Caco-2 (cell line): ENCODE results near the gene DTNB. TPM values are rescaled to one million over a fixed set of nuclear protein-coding genes. Genes with fewer than 3 reads are reported as not detected.
"Not testable (repeated sequence)": the region's sequence is repeated elsewhere in the genome, so short reads cannot be mapped to it uniquely, and the experiment has no call there.

Experiments
- BruUV-seq: library from RNA; stranded (reverse); fragments of 400-500 nt; replicated peaks from 2 replicates; lab custom pipeline; 2021; lab: Mats Ljungman, UMichigan
- CTCF ChIA-PET: fragments of 300-600 bp; sonication (Branson Sonifier 250); formaldehyde crosslinking; loops from one replicate; lab custom pipeline; 2022; ENCODE audit warnings: antibody characterized with exemption; lab: Charles Lee
- POLR2A ChIA-PET: fragments of 300-600 bp; sonication (Branson Sonifier 250); formaldehyde crosslinking; loops from one replicate; lab custom pipeline; 2022; ENCODE audit warnings: antibody characterized with exemption; lab: Charles Lee
- DNase-seq, 2 experiments: peaks; one replicate each; pipeline versions ENCODE4 v3.0.0 to v3.0.0-alpha.2; 2020 to 2022
- H3K27me3 ChIP-seq: replicated peaks from 2 replicates; pipeline ENCODE4 v1.6.0; 2011; ENCODE audit warnings: low read length; ENCODE audit not compliant: control insufficient read depth, insufficient read depth
- H3K36me3 ChIP-seq: 2 replicates; pipeline ENCODE4 v1.5.1; 2011; ENCODE audit warnings: low read length; ENCODE audit not compliant: control insufficient read depth, insufficient read depth
- H3K4me1 ChIP-seq: fragments of 250-450 bp; sonication (Bioruptor Pico); 2 replicates; pipeline ENCODE4 v1.5.1; 2020; ENCODE audit warnings: mild to moderate bottlenecking
- H3K4me3 ChIP-seq: 2 replicates; pipeline ENCODE4 v1.5.1; 2011; ENCODE audit warnings: low read depth, mild to moderate bottlenecking, control low read depth, low read length
- H3K9me3 ChIP-seq: fragments of 250-450 bp; sonication (Bioruptor Pico); 2 replicates; pipeline ENCODE4 v1.5.1; 2020; ENCODE audit warnings: mild to moderate bottlenecking, moderate library complexity
- H3K27ac Mint-ChIP-seq: one replicate; pipeline ENCODE4 v1.8.0; 2022; ENCODE audit warnings: mixed read lengths; ENCODE audit not compliant: unreplicated experiment
- H3K27me3 Mint-ChIP-seq: one replicate; pipeline ENCODE4 v1.8.0; 2022; ENCODE audit warnings: mixed read lengths; ENCODE audit not compliant: insufficient read depth, unreplicated experiment
- H3K36me3 Mint-ChIP-seq: one replicate; pipeline ENCODE4 v1.8.0; 2022; ENCODE audit warnings: mild to moderate bottlenecking, mixed read lengths; ENCODE audit not compliant: insufficient read depth, unreplicated experiment
- H3K4me1 Mint-ChIP-seq: one replicate; pipeline ENCODE4 v1.8.0; 2022; ENCODE audit warnings: low read depth, mixed read lengths; ENCODE audit not compliant: unreplicated experiment
- H3K4me3 Mint-ChIP-seq: one replicate; pipeline ENCODE4 v1.8.0; 2022; ENCODE audit warnings: mild to moderate bottlenecking, moderate library complexity, mixed read lengths; ENCODE audit not compliant: unreplicated experiment
- H3K9me3 Mint-ChIP-seq: one replicate; pipeline ENCODE4 v1.8.0; 2022; ENCODE audit warnings: mixed read lengths; ENCODE audit not compliant: unreplicated experiment
- intact Hi-C: fragments of 100-400 bp; cut with micrococcal nuclease; formaldehyde crosslinking; loops from one replicate; pipeline ENCODE4 v1.10.0; 2022; ENCODE audit not compliant: unreplicated experiment
- total RNA-seq: library from RNA; stranded (reverse); gene quantifications from 2 replicates; pipeline ENCODE4 v1.2.3, GENCODE V29; 2022
- TF ChIP-seq, protein P1 (sequence below), 2 experiments: fragments of 200-600 bp in 1 of 2; IDR thresholded peaks; 1 replicate in 1 of 2; 2 replicates in 1 of 2; pipeline versions ENCODE4 v1.5.1 to v1.8.0; 2011 to 2022; ENCODE audit warnings: antibody characterized with exemption in 1 of 2, control low read depth in 1 of 2, inconsistent platforms in 1 of 2, low read depth in 1 of 2, low read length in 1 of 2, mild to moderate bottlenecking in 1 of 2, moderate library complexity in 1 of 2; ENCODE audit not compliant: insufficient read depth in 1 of 2, severe bottlenecking in 1 of 2, unreplicated experiment in 1 of 2

Gene DTNB
- total RNA-seq, 1 experiment from 2014 or later = 50.4 TPM

DNA sequence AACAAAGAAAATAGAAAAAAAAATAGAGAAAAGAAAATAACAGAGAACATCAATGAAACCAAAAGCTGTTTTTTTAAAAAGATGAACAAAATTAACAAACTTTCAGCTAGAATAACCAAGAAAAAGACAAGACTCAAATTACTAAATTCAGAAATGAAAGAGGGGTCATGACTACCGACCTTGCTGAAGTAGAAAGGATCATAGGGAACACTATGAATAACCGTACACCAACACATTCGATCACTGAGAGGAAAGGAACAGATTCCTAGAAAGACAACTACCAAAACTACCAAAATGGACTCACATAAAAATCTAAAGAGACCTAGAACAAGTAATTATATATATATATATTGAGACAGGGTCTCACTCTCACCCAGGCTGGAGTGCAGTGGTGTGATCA is 37.4 kb upstream of the DTNB start:
- intact Hi-C loops = no loop called here
- Histone ChIP-seq H3K36me3 (no peaks in the 10 kb centered on the region), H3K9me3 (no peaks in the 10 kb centered on the region), H3K4me1 (0 out of 2 replicates have a peak, but pooled peaks cover 3% of the 10 kb centered on the region), H3K4me3 (no peak overlapping the region), H3K27me3 (no peaks in the 10 kb centered on the region)
- BruUV-seq = no TSS peak
- peaks cover 7% of the 10 kb centered on the region for H3K4me1 Mint-ChIP-seq
- no peak overlapping the region for H3K4me3 Mint-ChIP-seq
- H3K27me3 Mint-ChIP-seq = no peaks in the 10 kb centered on the region
- no peak overlapping the region for H3K27ac Mint-ChIP-seq
- ChIA-PET POLR2A (no interaction called here), CTCF (interaction anchor here (0.6 kb wide), 1 partner anchor 11 kb away, joined by 3 read pairs; no protein-coding TSS in a partner anchor)
- TF ChIP-seq, protein P1, sequence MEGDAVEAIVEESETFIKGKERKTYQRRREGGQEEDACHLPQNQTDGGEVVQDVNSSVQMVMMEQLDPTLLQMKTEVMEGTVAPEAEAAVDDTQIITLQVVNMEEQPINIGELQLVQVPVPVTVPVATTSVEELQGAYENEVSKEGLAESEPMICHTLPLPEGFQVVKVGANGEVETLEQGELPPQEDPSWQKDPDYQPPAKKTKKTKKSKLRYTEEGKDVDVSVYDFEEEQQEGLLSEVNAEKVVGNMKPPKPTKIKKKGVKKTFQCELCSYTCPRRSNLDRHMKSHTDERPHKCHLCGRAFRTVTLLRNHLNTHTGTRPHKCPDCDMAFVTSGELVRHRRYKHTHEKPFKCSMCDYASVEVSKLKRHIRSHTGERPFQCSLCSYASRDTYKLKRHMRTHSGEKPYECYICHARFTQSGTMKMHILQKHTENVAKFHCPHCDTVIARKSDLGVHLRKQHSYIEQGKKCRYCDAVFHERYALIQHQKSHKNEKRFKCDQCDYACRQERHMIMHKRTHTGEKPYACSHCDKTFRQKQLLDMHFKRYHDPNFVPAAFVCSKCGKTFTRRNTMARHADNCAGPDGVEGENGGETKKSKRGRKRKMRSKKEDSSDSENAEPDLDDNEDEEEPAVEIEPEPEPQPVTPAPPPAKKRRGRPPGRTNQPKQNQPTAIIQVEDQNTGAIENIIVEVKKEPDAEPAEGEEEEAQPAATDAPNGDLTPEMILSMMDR (IDR thresholded peaks at IDR 0.05; ENCODE audit: insufficient read depth in 1 of 2, low read depth in 1 of 2, low read length in 1 of 2, severe bottlenecking in 1 of 2, unreplicated experiment in 1 of 2) = no peak
- no peaks in the 10 kb centered on the region for H3K36me3 Mint-ChIP-seq
- no peak for DNase-seq
- H3K9me3 Mint-ChIP-seq = no peaks in the 10 kb centered on the region

GRCh38 chr2:25709349-25709748 is 36.0 kb upstream of the DTNB start:
- Mint-ChIP-seq H3K27me3 (no peaks in the 10 kb centered on the region), H3K4me3 (no peak overlapping the region), H3K4me1 (peaks cover 7% of the 10 kb centered on the region), H3K27ac (no peak overlapping the region), H3K9me3 (no peaks in the 10 kb centered on the region), H3K36me3 (no peaks in the 10 kb centered on the region)
- BruUV-seq = no TSS peak
- Histone ChIP-seq H3K4me1 (0 out of 2 replicates have a peak, but pooled peaks cover 3% of the 10 kb centered on the region), H3K9me3 (no peaks in the 10 kb centered on the region), H3K27me3 (no peaks in the 10 kb centered on the region), H3K36me3 (no peaks in the 10 kb centered on the region), H3K4me3 (no peak overlapping the region)
- CTCF ChIA-PET = interaction anchor here (0.8 kb wide), 1 partner anchor 9 kb away, joined by 3 read pairs; no protein-coding TSS in a partner anchor
- POLR2A ChIA-PET = no interaction called here
- TF ChIP-seq, protein P1 (IDR thresholded peaks at IDR 0.05; ENCODE audit: insufficient read depth in 1 of 2, low read depth in 1 of 2, low read length in 1 of 2, severe bottlenecking in 1 of 2, unreplicated experiment in 1 of 2) = no peak
- intact Hi-C loops = no loop called here
- DNase-seq = no peak

GRCh38 chr2:25707927-25708590 is 34.7 kb upstream of the DTNB start:
- Mint-ChIP-seq H3K4me3 (no peak overlapping the region), H3K36me3 (no peaks in the 10 kb centered on the region), H3K9me3 (no peaks in the 10 kb centered on the region), H3K4me1 (peaks cover 7% of the 10 kb centered on the region), H3K27ac (no peak overlapping the region), H3K27me3 (no peaks in the 10 kb centered on the region)
- Histone ChIP-seq H3K27me3 (no peaks in the 10 kb centered on the region), H3K4me3 (no peak overlapping the region), H3K36me3 (no peaks in the 10 kb centered on the region), H3K4me1 (0 out of 2 replicates have a peak, but pooled peaks cover 3% of the 10 kb centered on the region), H3K9me3 (no peaks in the 10 kb centered on the region)
- ChIA-PET CTCF (interaction anchor here (1.0 kb wide), 1 partner anchor 44 kb away, joined by 4 read pairs; no protein-coding TSS in a partner anchor), POLR2A (no interaction called here)
- no TSS peak for BruUV-seq
- intact Hi-C loops = no loop called here
- TF ChIP-seq, protein P1 (IDR thresholded peaks at IDR 0.05; ENCODE audit: insufficient read depth in 1 of 2, low read depth in 1 of 2, low read length in 1 of 2, severe bottlenecking in 1 of 2, unreplicated experiment in 1 of 2) = no peak
- DNase-seq = peak; percentile 45 to 55

DNA sequence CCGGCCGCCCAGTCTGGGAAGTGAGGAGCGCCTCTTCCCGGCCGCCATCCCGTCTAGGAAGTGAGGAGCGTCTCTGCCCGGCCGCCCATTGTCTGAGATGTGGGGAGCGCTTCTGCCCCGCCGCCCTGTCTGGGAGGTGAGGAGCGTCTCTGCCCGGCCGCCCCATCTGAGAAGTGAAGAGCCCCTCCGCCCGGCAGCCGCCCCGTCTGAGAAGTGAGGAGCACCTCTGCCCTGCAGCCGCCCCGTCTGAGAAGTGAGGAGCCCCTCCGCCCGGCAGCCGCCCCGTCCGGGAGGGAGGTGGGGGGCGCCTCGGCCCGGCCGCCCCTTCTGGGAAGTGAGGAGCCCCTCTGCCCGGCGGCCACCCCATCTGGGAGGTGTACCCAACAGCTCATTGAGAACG is 32.2 kb upstream of the DTNB start:
- H3K4me1 ChIP-seq, H3K27ac Mint-ChIP-seq, intact Hi-C loops, DNase-seq, H3K36me3 ChIP-seq, H3K9me3 Mint-ChIP-seq, POLR2A ChIA-PET, CTCF ChIA-PET, H3K27me3 Mint-ChIP-seq, H3K4me3 Mint-ChIP-seq, H3K36me3 Mint-ChIP-seq, H3K9me3 ChIP-seq, H3K4me1 Mint-ChIP-seq, BruUV-seq, H3K27me3 ChIP-seq, H3K4me3 ChIP-seq: not testable (repeated sequence)
